H1 (cell line): ENCODE results near the gene MAGI2. TPM values are rescaled to one million over a fixed set of nuclear protein-coding genes. Genes with fewer than 3 reads are reported as not detected.

Experiments
- CTCF ChIA-PET: fragments of 300-600 bp; sonication (Branson Sonifier 250); formaldehyde crosslinking; loops from one replicate; lab custom pipeline; 2021; ENCODE audit not compliant: partially characterized antibody; lab: Charles Lee
- POLR2A ChIA-PET: fragments of 300-600 bp; sonication (Branson Sonifier 250); formaldehyde crosslinking; loops from one replicate; lab custom pipeline; 2021; ENCODE audit warnings: inconsistent platforms; ENCODE audit not compliant: partially characterized antibody; lab: Charles Lee
- DNase-seq, 2 experiments: peaks; one replicate each; pipeline versions ENCODE4 v3.0.0 to v3.0.0-alpha.2; 2010 to 2022; ENCODE audit warnings: low spot score in 2 of 2, low read depth in 1 of 2, mixed read lengths in 1 of 2
- FAIRE-seq: peaks from 2 replicates; lab custom pipeline; 2011; peaks lifted over from hg19 to GRCh38; lab: Jason Lieb, UNC
- H2AFZ ChIP-seq: 2 replicates; pipeline ENCODE4 v1.8.1; 2012; ENCODE audit warnings: low read length, inconsistent platforms
- H2AK5ac ChIP-seq: 2 replicates; pipeline ENCODE4 v1.6.1; 2013; ENCODE audit warnings: low read depth, low read length
- H2BK120ac ChIP-seq: replicated peaks from 2 replicates; pipeline ENCODE3; 2013; ENCODE audit warnings: low read depth, low read length, inconsistent platforms
- H2BK12ac ChIP-seq: 2 replicates; pipeline ENCODE4 v1.6.1; 2013; ENCODE audit warnings: low read depth, low read length
- H2BK15ac ChIP-seq: 2 replicates; pipeline ENCODE4 v1.6.1; 2013; ENCODE audit warnings: low read length
- H2BK20ac ChIP-seq: 2 replicates; pipeline ENCODE4 v1.6.1; 2013; ENCODE audit warnings: low read length
- H2BK5ac ChIP-seq: 2 replicates; pipeline ENCODE4 v1.6.1; 2013; ENCODE audit warnings: low read depth, low read length
- H3K14ac ChIP-seq: 2 replicates; pipeline ENCODE4 v1.6.1; 2013; ENCODE audit warnings: inconsistent platforms; ENCODE audit not compliant: insufficient read length
- H3K18ac ChIP-seq: 2 replicates; pipeline ENCODE4 v1.6.1; 2013; ENCODE audit warnings: low read length; ENCODE audit errors: extremely low read depth
- H3K23ac ChIP-seq: 2 replicates; pipeline ENCODE4 v1.6.1; 2013; ENCODE audit warnings: inconsistent platforms; ENCODE audit not compliant: insufficient read length
- H3K23me2 ChIP-seq: 2 replicates; pipeline ENCODE4 v1.6.1; 2013; ENCODE audit warnings: low read depth, low read length
- H3K27ac ChIP-seq: 2 replicates; pipeline ENCODE4 v1.6.1; 2011; ENCODE audit warnings: low read depth, low read length, inconsistent platforms
- H3K27me3 ChIP-seq, 4 experiments: replicated peaks in 1 of 4; 1 replicate in 1 of 4; 2 replicates in 3 of 4; pipeline versions ENCODE4 v1.6.1 to v1.8.1; 2011 to 2013; ENCODE audit warnings: low read length in 3 of 4, mild to moderate bottlenecking in 3 of 4, inconsistent platforms in 2 of 4, mixed read lengths in 2 of 4, moderate library complexity in 1 of 4; ENCODE audit not compliant: control insufficient read depth in 3 of 4, insufficient read depth in 3 of 4; ENCODE audit errors: extremely low read depth in 1 of 4
- H3K36me3 ChIP-seq, 4 experiments: 2 replicates each; pipeline versions ENCODE4 v1.6.1 to v1.8.1; 2011 to 2013; ENCODE audit warnings: mild to moderate bottlenecking in 4 of 4, low read length in 3 of 4, moderate library complexity in 2 of 4, control low read depth in 1 of 4, inconsistent platforms in 1 of 4; ENCODE audit not compliant: insufficient read depth in 4 of 4, control insufficient read depth in 2 of 4
- H3K4ac ChIP-seq: replicated peaks from 2 replicates; pipeline ENCODE3; 2013; ENCODE audit warnings: low read length, low read depth, mixed read lengths, inconsistent platforms; ENCODE audit not compliant: insufficient read length
- H3K4me1 ChIP-seq, 4 experiments: replicated peaks in 1 of 4; 1 replicate in 1 of 4; 2 replicates in 3 of 4; pipeline versions ENCODE4 v1.6.1 to v1.8.1; 2011 to 2013; ENCODE audit warnings: low read length in 3 of 4, inconsistent platforms in 2 of 4, mixed read lengths in 1 of 4; ENCODE audit not compliant: insufficient read depth in 4 of 4, control insufficient read depth in 3 of 4
- H3K4me2 ChIP-seq, 2 experiments: 2 replicates each; pipeline versions ENCODE4 v1.6.1 to v1.8.1; 2011 to 2013; ENCODE audit warnings: low read depth in 2 of 2, low read length in 2 of 2, control low read depth in 1 of 2, inconsistent platforms in 1 of 2, mild to moderate bottlenecking in 1 of 2; ENCODE audit not compliant: insufficient read depth in 1 of 2
- H3K4me3 ChIP-seq, 4 experiments: fragments of 200-600, 300-600 bp in 1 of 4; sonication (generic), shearing (Covaris generic), sonication (Bioruptor Twin) in 1 of 4; 2 replicates each; pipeline versions ENCODE4 v1.5.1 to v1.8.1; 2011 to 2016; ENCODE audit warnings: low read length in 4 of 4, low read depth in 3 of 4, control low read depth in 2 of 4, inconsistent platforms in 2 of 4, mild to moderate bottlenecking in 2 of 4, mixed read lengths in 1 of 4, moderate library complexity in 1 of 4; ENCODE audit not compliant: insufficient read depth in 2 of 4; ENCODE audit errors: extremely low read depth in 1 of 4
- H3K56ac ChIP-seq: replicated peaks from 2 replicates; pipeline ENCODE3; 2013; ENCODE audit warnings: low read depth, mild to moderate bottlenecking, mixed read lengths, low read length, inconsistent platforms; ENCODE audit not compliant: insufficient read length
- H3K79me1 ChIP-seq: 2 replicates; pipeline ENCODE4 v1.6.1; 2013; ENCODE audit warnings: low read depth, low read length, control low read depth
- H3K79me2 ChIP-seq, 2 experiments: 2 replicates each; pipeline versions ENCODE4 v1.6.1 to v1.8.1; 2012 to 2013; ENCODE audit warnings: low read length in 2 of 2, mild to moderate bottlenecking in 2 of 2, inconsistent platforms in 1 of 2; ENCODE audit not compliant: insufficient read depth in 2 of 2, control insufficient read depth in 1 of 2
- H3K9ac ChIP-seq, 4 experiments: replicated peaks in 1 of 4; 1 replicate in 1 of 4; 2 replicates in 3 of 4; pipeline versions ENCODE4 v1.6.1 to v1.8.1; 2011 to 2013; ENCODE audit warnings: low read depth in 3 of 4, low read length in 3 of 4, control low read depth in 2 of 4, mild to moderate bottlenecking in 2 of 4, moderate library complexity in 2 of 4, inconsistent platforms in 1 of 4; ENCODE audit errors: extremely low read depth in 1 of 4
- H3K9me3 ChIP-seq, 2 experiments: 2 replicates each; pipeline versions ENCODE4 v1.6.1 to v1.8.1; 2012 to 2013; ENCODE audit warnings: mild to moderate bottlenecking in 2 of 2, moderate library complexity in 2 of 2, control low read depth in 1 of 2, inconsistent platforms in 1 of 2, low read depth in 1 of 2, low read length in 1 of 2, mixed read lengths in 1 of 2; ENCODE audit not compliant: insufficient read depth in 2 of 2
- H4K20me1 ChIP-seq, 2 experiments: replicated peaks in 1 of 2; 2 replicates each; pipeline versions ENCODE3 to v1.8.1; 2011 to 2013; ENCODE audit warnings: inconsistent platforms in 2 of 2, low read length in 2 of 2, mild to moderate bottlenecking in 1 of 2; ENCODE audit not compliant: insufficient read depth in 2 of 2, control insufficient read depth in 1 of 2
- H4K5ac ChIP-seq: 2 replicates; pipeline ENCODE4 v1.6.1; 2013; ENCODE audit warnings: low read length, low read depth, mixed read lengths, inconsistent platforms; ENCODE audit not compliant: insufficient read length
- H4K8ac ChIP-seq: 2 replicates; pipeline ENCODE4 v1.8.0; 2013; ENCODE audit warnings: mild to moderate bottlenecking, moderate library complexity, low read length, inconsistent platforms; ENCODE audit not compliant: insufficient read depth; ENCODE audit errors: extremely low read depth
- H4K91ac ChIP-seq: replicated peaks from 2 replicates; pipeline ENCODE3; 2013; ENCODE audit warnings: low read length, mixed read lengths, inconsistent platforms; ENCODE audit not compliant: insufficient read length
- JUND ChIP-seq: IDR thresholded peaks from 2 replicates; pipeline ENCODE4 v1.6.1; 2011; ENCODE audit warnings: mild to moderate bottlenecking, improper control_type of control experiment, low read length
- POLR2A ChIP-seq, 2 experiments: IDR thresholded peaks; 1 replicate in 1 of 2; 2 replicates in 1 of 2; pipeline ENCODE4 v1.6.1; 2011; ENCODE audit warnings: low read depth in 2 of 2, low read length in 2 of 2, mild to moderate bottlenecking in 2 of 2; ENCODE audit errors: control extremely low read depth in 1 of 2
- POU5F1 ChIP-seq: IDR thresholded peaks from 2 replicates; pipeline ENCODE4 v1.6.1; 2011; ENCODE audit warnings: low read depth, mild to moderate bottlenecking, low read length, moderate library complexity
- SAP30 ChIP-seq: fragments of 300-600 bp; sonication (generic); IDR thresholded peaks from 2 replicates; pipeline ENCODE4 v1.7.1; 2012; ENCODE audit warnings: low read length, moderate library complexity, mild to moderate bottlenecking, inconsistent platforms; ENCODE audit not compliant: insufficient read depth, insufficient replicate concordance
- TAF1 ChIP-seq: IDR thresholded peaks from 2 replicates; pipeline ENCODE4 v1.6.1; 2011; ENCODE audit warnings: mild to moderate bottlenecking, low read depth, low read length
- WGBS, 2 experiments: shearing (Covaris generic) in 1 of 2; methylation state at CpG; one replicate each; pipeline versions ENCODE4 v1.1.6 to v1.1.7; 2013 to 2015; ENCODE audit warnings: low lambda C conversion rate in 2 of 2, mixed read lengths in 2 of 2, inconsistent platforms in 1 of 2, low coverage in 1 of 2, missing lambda C conversion rate in 1 of 2; ENCODE audit not compliant: insufficient replicate concordance in 2 of 2, insufficient coverage in 1 of 2, insufficient read length in 1 of 2; ENCODE audit errors: extremely low coverage in 1 of 2, missing lambda C conversion rate in 1 of 2; 5-methylcytosine and 5-hydroxymethylcytosine counted together
- polyA plus RNA-seq, 7 experiments: library from polyadenylated mRNA; depleted of rRNA in 3 of 7; stranded (reverse) in 5 of 7; unstranded in 2 of 7; fragments of >200 nt in 5 of 7; fragments of 200-250 nt in 2 of 7; gene quantifications; 1 replicate in 5 of 7; 2 replicates in 1 of 7; 4 replicates in 1 of 7; pipeline versions ENCODE4 v1.2.1 to v1.2.3, GENCODE V29; 2011 to 2013; ENCODE audit warnings: missing spikeins in 2 of 7, mixed read lengths in 2 of 7
- total RNA-seq: library from RNA; stranded (reverse); fragmentation: NEBNext Ultra II Directional; extraction: Animal tissue kit (Norgen Biotek cat#: 25700); gene quantifications from 2 replicates; pipeline ENCODE4 v1.2.1, GENCODE V29; 2021

The MAGI2 gene
- total and polyA plus RNA-seq, 2 of the 8 experiments (the other 6 are each of a cell fraction or from before 2014, with no cell fraction given) = 6.0 to 27.3 TPM

DNA sequence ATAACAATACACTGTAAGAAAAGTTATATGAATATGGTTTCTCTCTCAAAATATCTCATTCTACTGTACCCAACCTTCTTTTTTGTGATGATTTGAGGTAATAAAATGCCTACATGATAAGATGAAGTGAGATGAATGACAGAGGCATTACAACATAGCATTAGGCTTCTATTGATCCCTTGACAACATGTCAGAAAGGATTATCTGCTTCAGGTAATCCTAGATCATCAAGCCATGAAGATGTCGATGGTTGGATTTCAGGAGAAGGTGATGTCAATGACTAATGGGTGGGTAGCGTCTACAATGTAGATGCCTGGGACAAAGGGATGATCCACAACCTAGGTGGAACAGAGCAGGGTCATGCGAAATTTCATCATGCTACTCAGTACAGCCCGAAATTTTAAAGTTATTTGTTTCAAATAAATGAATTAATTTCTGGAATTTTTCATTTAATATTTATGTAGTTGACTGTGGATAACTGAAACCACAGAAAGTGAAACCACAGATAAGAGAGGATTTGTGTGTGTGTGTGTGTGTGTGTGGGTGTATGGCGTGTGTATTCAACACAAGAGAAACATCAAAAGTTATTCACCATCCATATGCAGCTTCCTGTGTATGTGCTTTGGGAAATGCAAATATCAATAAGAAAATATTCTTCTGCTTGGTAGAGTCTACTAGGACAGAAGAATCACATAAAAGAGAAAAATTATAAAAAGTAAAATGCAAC lies 77.0 kb downstream of the MAGI2 start:
- no peak for FAIRE-seq
- H4K8ac ChIP-seq = no peak overlapping the region
- no peak overlapping the region for H3K27ac ChIP-seq
- H4K91ac ChIP-seq = no peak overlapping the region
- H3K79me2 ChIP-seq = no peaks in the 10 kb centered on the region
- H3K56ac ChIP-seq = no peak overlapping the region
- CTCF ChIA-PET = interaction anchor here (1.8 kb wide), 1 partner anchor 11 kb away, joined by 4 read pairs; no protein-coding TSS in a partner anchor
- no peak overlapping the region for H4K5ac ChIP-seq
- H3K9me3 ChIP-seq = no peaks in the 10 kb centered on the region
- H2BK20ac ChIP-seq = no peak overlapping the region
- no peak overlapping the region for H2BK12ac ChIP-seq
- no peaks in the 10 kb centered on the region for H3K27me3 ChIP-seq
- H3K23ac ChIP-seq = no peak overlapping the region
- no peak overlapping the region for H3K4ac ChIP-seq
- H2AFZ ChIP-seq = no peak overlapping the region
- H3K79me1 ChIP-seq = no peaks in the 10 kb centered on the region
- WGBS, 2 experiments = 95% methylated on average over 5 of the region's 5 CpGs; no CpG with 5 or more reads in 1 of the 2 experiments
- no peaks in the 10 kb centered on the region for H3K4me1 ChIP-seq
- no peak overlapping the region for H2BK120ac ChIP-seq
- no peak overlapping the region for H2BK5ac ChIP-seq
- H2BK15ac ChIP-seq = no peak overlapping the region
- no peak overlapping the region for H3K4me3 ChIP-seq
- H4K20me1 ChIP-seq = no peaks in the 10 kb centered on the region
- no peaks in the 10 kb centered on the region for H3K36me3 ChIP-seq
- no peak for DNase-seq
- H3K23me2 ChIP-seq = no peaks in the 10 kb centered on the region
- no peak overlapping the region for H3K4me2 ChIP-seq
- POLR2A ChIA-PET = no interaction called here
- H3K18ac ChIP-seq = no peak overlapping the region
- no peak overlapping the region for H2AK5ac ChIP-seq
- no peak overlapping the region for H3K9ac ChIP-seq
- H3K14ac ChIP-seq = no peak overlapping the region
- no peak for TF ChIP-seq SAP30
- no peak for TF ChIP-seq TAF1
- no peak for TF ChIP-seq POLR2A (IDR thresholded peaks at IDR 0.05; ENCODE audit: control extremely low read depth in 1 of 2, low read depth in 2 of 2, low read length in 2 of 2)
- TF ChIP-seq JUND = no peak
- no peak for TF ChIP-seq POU5F1
